ENCODE results near the gene KCNMB1.

DNA sequence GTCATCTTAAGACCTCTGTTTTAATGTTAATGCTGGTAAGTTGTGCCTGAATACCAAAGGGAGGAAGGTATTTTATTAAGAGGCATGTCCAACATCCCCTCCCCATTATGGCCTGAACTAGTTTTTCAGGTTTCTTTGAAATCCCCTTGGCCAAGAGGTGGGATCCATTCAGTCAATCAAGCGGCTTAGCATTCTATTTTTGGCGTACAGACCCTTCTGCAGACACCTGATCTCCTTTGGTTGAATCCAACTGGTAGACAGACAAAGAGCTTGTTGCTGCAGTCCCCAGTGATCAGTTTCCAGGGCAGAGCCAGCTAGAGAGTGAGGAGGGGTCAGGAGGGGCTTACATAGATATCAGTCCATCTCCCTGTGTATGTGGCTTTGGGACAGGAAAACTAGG is 7.9 kb upstream of the KCNMB1 start:
- TF ChIP-seq YY1 (IDR thresholded peaks at IDR 0.05; ENCODE audit: insufficient read depth, insufficient read length) (no peak), ZNF274 (IDR thresholded peaks at IDR 0.05; ENCODE audit: low read depth, low read length) (no peak)

Data from NT2/D1 (cell line).